ENCODE results near the gene PRCD. TPM values are rescaled to one million over a fixed set of nuclear protein-coding genes. Genes with fewer than 3 reads are reported as not detected.

Gene PRCD
- total RNA-seq, 1 donor from 2014 or later: 3.3 TPM

- no peaks in the 10 kb centered on the region for H3K9me3 Mint-ChIP-seq
- peaks cover 23% of the 10 kb centered on the region for H3K4me1 Mint-ChIP-seq (ENCODE audit: unreplicated experiment)
- TF ChIP-seq CTCF (conservative IDR thresholded peaks at IDR 0.05): no peak
- H3K4me3 Mint-ChIP-seq: peak overlapping the region; percentile 38
- no peak for DNase-seq (ENCODE audit: extremely low spot score, unreplicated experiment)
- H3K27ac Mint-ChIP-seq: peak overlapping the region; percentile 35
- peaks cover 45% of the 10 kb centered on the region for H3K27me3 Mint-ChIP-seq
- H3K36me3 Mint-ChIP-seq: peaks cover 6% of the 10 kb centered on the region
These were observed 48.3 kb downstream of the PRCD start for GRCh38 chr17:76588182-76588581.

GRCh38 chr17:76593384-76593826 lies 53.6 kb downstream of the PRCD start:
- Mint-ChIP-seq H3K4me1 (ENCODE audit: unreplicated experiment) (peaks cover 25% of the 10 kb centered on the region), H3K4me3 (no peak overlapping the region), H3K9me3 (no peaks in the 10 kb centered on the region), H3K27me3 (peaks cover 9% of the 10 kb centered on the region), H3K27ac (no peak overlapping the region), H3K36me3 (peaks cover 4% of the 10 kb centered on the region)
- peak; percentile 18 for TF ChIP-seq CTCF (conservative IDR thresholded peaks at IDR 0.05)
- no peak for DNase-seq (ENCODE audit: extremely low spot score, unreplicated experiment)

GRCh38 chr17:76593959-76594358 lies 54.1 kb downstream of the PRCD start:
- Mint-ChIP-seq H3K4me3 (no peak overlapping the region), H3K27me3 (peaks cover 6% of the 10 kb centered on the region), H3K36me3 (no peaks in the 10 kb centered on the region), H3K9me3 (no peaks in the 10 kb centered on the region), H3K4me1 (ENCODE audit: unreplicated experiment) (peaks cover 25% of the 10 kb centered on the region), H3K27ac (no peak overlapping the region)
- no peak for DNase-seq (ENCODE audit: extremely low spot score, unreplicated experiment)
- no peak for TF ChIP-seq CTCF (conservative IDR thresholded peaks at IDR 0.05)

GRCh38 chr17:76594690-76595089 lies 54.8 kb downstream of the PRCD start:
- no peaks in the 10 kb centered on the region for H3K9me3 Mint-ChIP-seq
- H3K36me3 Mint-ChIP-seq: no peaks in the 10 kb centered on the region
- no peak overlapping the region for H3K4me3 Mint-ChIP-seq
- no peak for DNase-seq (ENCODE audit: extremely low spot score, unreplicated experiment)
- peaks cover under 1% of the 10 kb centered on the region for H3K27me3 Mint-ChIP-seq
- TF ChIP-seq CTCF (conservative IDR thresholded peaks at IDR 0.05): no peak
- no peak overlapping the region for H3K27ac Mint-ChIP-seq
- peaks cover 21% of the 10 kb centered on the region for H3K4me1 Mint-ChIP-seq (ENCODE audit: unreplicated experiment)

Other genes with a start within 250 kb of the PRCD start
- 3.9 and 11.7 TPM in 2 replicates for gene QRICH2, start 231.8 kb upstream of the PRCD start, total RNA-seq (ENCODE audit: low replicate concordance)
- gene PRPSAP1, start 186.1 kb upstream of the PRCD start, total RNA-seq (ENCODE audit: low replicate concordance): 45.3 and 82.0 TPM in 2 replicates
- 4.3 and 26.8 TPM in 2 replicates for gene SPHK1, start 155.4 kb upstream of the PRCD start, total RNA-seq (ENCODE audit: low replicate concordance)
- gene UBE2O, start 86.9 kb upstream of the PRCD start, total RNA-seq (ENCODE audit: low replicate concordance): 38.5 and 51.5 TPM in 2 replicates
- not detected in 2 replicates for gene AANAT, start 72.4 kb upstream of the PRCD start, total RNA-seq (ENCODE audit: low replicate concordance)
- 12.3 and 17.2 TPM in 2 replicates for gene RHBDF2, start 38.6 kb upstream of the PRCD start, total RNA-seq (ENCODE audit: low replicate concordance)
- 2.5 and 10.0 TPM in 2 replicates for gene CYGB, start 2.3 kb upstream of the PRCD start, total RNA-seq (ENCODE audit: low replicate concordance)
- 4.3 and 10.4 TPM in 2 replicates for gene ST6GALNAC2, start 45.8 kb downstream of the PRCD start, total RNA-seq (ENCODE audit: low replicate concordance)
- 10.3 and 17.3 TPM in 2 replicates for gene ST6GALNAC1, start 103.7 kb downstream of the PRCD start, total RNA-seq (ENCODE audit: low replicate concordance)
- 43.4 and 75.0 TPM in 2 replicates for gene MXRA7, start 170.9 kb downstream of the PRCD start, total RNA-seq (ENCODE audit: low replicate concordance)
- 23.6 and 35.4 TPM in 2 replicates for gene JMJD6, start 186.6 kb downstream of the PRCD start, total RNA-seq (ENCODE audit: low replicate concordance)
- 27.5 and 28.2 TPM in 2 replicates for gene METTL23, start 186.8 kb downstream of the PRCD start, total RNA-seq (ENCODE audit: low replicate concordance)
- gene SRSF2, start 197.3 kb downstream of the PRCD start, total RNA-seq (ENCODE audit: low replicate concordance): 198 and 273 TPM in 2 replicates
- 29.0 and 33.9 TPM in 2 replicates for gene MFSD11, start 198.1 kb downstream of the PRCD start, total RNA-seq (ENCODE audit: low replicate concordance)